NB4 (cell line): ENCODE results near the gene KRT12.

Source experiments
- POLR2A ChIP-seq: IDR thresholded peaks from 2 replicates; pipeline ENCODE4 v1.6.1; 2011; ENCODE audit warnings: mild to moderate bottlenecking; ENCODE audit not compliant: insufficient read length; ENCODE audit errors: extremely low read depth
- TF ChIP-seq, protein P1 (sequence below): IDR thresholded peaks from one replicate; pipeline ENCODE4 v1.5.1; 2012; ENCODE audit warnings: low read depth, low read length

DNA sequence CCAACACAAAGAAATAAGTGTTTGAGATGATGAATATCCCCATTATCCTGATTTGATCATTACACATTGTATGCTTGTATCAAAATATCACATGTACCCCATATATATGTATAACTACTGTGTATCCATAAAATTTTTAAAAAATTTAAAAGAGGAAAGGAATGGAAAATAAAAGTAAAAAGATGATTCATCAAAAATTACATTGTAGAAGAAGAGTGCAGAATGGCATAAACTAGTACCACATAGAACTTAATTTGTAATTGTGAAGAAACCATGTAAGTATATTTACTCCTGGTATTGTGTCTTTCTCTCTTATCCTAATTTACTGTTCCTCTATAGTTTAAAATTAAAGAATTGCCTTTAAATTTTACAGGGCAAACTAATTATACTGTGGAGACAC lies 33.1 kb downstream of the KRT12 start:
- TF ChIP-seq, protein P1, sequence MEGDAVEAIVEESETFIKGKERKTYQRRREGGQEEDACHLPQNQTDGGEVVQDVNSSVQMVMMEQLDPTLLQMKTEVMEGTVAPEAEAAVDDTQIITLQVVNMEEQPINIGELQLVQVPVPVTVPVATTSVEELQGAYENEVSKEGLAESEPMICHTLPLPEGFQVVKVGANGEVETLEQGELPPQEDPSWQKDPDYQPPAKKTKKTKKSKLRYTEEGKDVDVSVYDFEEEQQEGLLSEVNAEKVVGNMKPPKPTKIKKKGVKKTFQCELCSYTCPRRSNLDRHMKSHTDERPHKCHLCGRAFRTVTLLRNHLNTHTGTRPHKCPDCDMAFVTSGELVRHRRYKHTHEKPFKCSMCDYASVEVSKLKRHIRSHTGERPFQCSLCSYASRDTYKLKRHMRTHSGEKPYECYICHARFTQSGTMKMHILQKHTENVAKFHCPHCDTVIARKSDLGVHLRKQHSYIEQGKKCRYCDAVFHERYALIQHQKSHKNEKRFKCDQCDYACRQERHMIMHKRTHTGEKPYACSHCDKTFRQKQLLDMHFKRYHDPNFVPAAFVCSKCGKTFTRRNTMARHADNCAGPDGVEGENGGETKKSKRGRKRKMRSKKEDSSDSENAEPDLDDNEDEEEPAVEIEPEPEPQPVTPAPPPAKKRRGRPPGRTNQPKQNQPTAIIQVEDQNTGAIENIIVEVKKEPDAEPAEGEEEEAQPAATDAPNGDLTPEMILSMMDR = no peak
- no peak for TF ChIP-seq POLR2A
